ENCODE results near the gene USP8.

GRCh38 chr15:50484781-50485180, 60.6 kb downstream of the USP8 start:
- no peak for TF ChIP-seq EZH2phosphoT487 (IDR thresholded peaks at IDR 0.05; ENCODE audit: low read depth)
- TF ChIP-seq CTCF (IDR thresholded peaks at IDR 0.05; ENCODE audit: low read depth, low read length) = no peak
